NCI-H1436 treated with DMSO at 0.1 percent for 48 hours (cell line): ENCODE data around the gene KRTAP15-1.
A peak's percentile ranks its signal among the peaks of the same experiment; 100 is the strongest.

ENCODE experiments used
- DNase-seq: peaks from one replicate; lab custom pipeline; 2025; lab: John Stamatoyannopoulos, UW

The KRTAP15-1 gene, protein sequence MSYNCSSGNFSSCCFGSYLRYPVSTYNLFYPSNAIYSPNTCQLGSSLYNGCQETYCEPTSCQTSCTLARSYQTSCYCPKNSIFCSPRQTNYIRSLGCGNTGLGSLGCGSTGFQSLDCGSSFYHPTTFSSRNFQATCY

DNA sequence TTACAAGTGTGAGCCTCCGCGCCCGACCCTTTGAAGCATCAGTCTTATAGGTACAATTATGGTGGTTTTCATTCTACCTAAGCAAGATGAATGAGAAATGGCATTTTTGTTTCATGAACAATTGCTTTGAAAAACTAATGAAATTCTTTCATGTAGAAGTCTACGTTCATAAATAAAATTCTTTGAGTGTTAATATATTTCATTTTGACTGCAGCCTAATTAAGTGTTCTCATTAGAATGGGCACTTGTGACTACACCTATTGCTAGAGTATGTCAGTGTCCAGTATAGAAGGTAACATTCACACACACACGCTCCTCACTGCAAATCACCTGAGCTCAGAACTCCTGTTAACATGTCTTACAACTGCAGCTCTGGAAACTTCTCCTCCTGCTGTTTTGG is at the start of gene KRTAP15-1:
Gene KRTAP15-1, plus strand, starts transcription at position 301 of the 400 bp plus-strand sequence. Its CDS starts 53 bp downstream, at position 354.
- DNase-seq = no peak

DNA sequence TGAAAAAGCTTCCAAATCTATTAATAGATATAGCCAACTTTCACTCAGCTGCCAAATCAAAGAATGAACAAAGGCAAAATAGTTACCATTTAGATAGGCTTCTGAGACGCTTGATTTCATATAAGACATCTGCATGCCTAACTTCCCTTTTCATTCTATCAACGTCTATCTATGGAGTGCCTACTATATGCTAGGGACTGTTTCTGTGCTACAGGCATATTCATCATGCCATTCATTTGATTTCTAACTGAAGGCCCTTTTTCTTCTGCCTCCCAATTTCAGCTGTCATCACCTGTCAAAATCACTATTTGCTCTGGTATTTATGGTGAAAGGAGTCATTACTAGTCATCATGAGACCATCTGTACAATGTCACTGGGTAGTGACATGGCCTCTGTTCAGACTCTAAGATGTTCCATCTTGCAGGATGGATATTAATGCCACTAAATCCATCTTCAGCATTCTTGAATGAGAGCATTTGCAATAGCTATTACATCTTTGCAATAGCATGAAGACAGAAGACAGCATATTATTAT is 48.5 kb upstream of the KRTAP15-1 start:
- no peak for DNase-seq

DNA sequence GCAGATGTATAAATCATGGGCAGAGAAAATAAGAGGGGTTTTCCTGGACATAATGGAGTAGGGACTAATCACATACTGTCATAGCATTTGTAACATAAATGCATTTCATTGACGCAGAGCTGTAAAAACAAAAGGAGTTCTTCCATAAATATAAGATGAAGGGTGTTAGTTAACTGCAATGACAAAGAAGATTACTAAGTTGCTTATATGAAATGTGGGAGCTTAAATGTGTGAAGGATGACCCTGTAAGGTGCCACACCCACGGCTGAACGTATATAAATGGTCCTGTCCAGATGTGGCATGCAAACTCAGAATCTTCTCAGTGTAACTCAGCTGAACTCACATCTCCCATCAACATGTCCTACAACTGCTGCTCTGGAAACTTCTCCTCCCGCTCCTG is 44.3 kb upstream of the KRTAP15-1 start, which contains the start of gene KRTAP13-1:
Gene KRTAP13-1, plus strand, starts transcription at position 301 of the 400 bp plus-strand sequence. Its CDS starts 56 bp downstream, at position 357.
- no peak for DNase-seq

DNA sequence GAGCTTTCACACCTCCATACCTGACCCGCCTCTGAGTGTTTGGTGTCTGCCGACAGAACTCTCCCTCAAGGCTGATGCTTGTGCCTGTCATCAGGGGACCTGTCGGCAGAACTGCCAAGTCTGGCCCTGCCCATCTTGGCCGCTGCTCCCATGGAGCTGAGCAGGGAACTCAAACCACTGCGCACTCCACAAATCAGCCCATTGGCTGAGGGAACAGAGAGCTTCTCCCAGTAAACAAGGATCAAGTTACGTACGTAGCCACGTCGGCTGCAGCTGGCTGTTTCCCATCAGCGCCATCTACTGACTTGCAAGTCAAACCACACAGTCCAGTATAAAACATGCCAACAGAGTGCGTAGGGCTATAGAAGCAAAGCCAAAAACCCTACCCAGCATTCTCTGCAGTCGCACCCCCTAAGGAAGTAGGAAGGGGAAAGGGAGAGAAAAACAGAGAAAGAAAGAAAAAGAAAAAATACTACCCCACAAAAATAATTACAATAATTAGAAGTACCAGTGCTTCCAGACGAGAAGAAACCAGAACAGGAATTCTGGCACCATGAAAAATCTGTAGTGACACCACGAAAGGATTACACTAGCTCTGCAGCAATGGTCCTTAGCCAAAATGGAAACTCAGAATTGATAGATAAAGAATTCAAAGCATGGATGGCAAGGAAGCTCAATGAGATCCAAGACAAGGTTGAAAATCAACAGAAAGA is 31.1 kb upstream of the KRTAP15-1 start:
- peak; percentile 6 for DNase-seq

DNA sequence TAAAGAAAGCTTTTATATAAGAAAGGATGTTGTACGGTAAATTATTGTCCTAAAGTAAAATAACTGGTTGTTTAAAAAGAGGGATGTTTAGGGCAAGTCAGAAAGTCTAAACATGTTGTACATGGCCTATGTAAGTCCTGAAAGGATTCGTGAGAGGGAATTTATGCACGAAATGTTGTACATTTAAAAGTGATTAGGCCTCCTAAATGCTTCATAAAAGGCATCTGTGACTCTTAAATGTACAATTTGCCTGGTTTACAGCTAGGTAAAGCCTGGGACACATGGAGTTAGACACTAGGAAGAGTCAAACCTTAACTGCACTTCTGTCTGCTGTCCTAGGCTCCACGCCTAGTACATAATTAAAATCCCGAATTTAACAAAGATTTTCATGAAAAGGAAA is 24.1 kb upstream of the KRTAP15-1 start:
- no peak for DNase-seq

DNA sequence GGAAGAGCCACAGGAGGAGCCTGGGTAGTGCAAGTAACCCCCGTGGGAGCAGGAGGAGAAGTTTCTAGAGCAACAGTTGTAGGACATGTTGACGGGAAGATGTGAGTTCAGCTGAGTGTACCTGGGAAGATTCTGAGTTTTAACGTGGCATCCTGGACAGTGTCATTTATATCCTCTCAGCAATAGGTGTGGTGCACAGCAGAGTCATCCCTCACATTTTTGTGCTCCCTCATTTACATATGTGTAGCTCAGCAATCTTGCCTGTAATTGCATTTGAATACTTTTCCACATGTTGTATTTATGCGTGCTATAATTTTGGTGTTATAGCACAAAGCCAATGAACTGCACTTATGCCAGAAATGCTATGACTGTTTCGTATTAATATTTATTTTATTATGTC is 14.2 kb upstream of the KRTAP15-1 start, which contains the start of gene KRTAP13-3:
Gene KRTAP13-3, minus strand, starts transcription at position 101 of the 400 bp plus-strand sequence. Its CDS starts 14 bp downstream, at position 87.
- no peak for DNase-seq

DNA sequence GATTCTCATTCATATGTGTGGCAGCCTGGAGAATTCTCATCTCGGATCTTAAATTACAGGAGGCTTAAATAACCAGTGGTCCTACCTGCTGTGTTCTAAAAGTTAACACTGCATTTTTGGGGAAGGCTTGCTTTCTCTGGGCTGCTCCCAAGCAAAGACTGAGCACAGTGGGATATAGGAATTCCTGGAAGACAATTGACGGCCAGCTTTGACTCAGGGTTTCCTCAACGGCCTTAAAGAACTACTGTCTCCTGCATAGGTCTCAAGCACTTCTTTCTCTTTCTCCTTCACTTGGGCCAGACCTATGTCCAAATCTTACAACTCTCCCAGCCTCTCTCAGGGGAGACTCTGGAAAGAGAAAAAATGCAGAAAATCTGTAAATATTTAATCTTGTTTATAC is 13.3 kb upstream of the KRTAP15-1 start:
- no peak for DNase-seq

DNA sequence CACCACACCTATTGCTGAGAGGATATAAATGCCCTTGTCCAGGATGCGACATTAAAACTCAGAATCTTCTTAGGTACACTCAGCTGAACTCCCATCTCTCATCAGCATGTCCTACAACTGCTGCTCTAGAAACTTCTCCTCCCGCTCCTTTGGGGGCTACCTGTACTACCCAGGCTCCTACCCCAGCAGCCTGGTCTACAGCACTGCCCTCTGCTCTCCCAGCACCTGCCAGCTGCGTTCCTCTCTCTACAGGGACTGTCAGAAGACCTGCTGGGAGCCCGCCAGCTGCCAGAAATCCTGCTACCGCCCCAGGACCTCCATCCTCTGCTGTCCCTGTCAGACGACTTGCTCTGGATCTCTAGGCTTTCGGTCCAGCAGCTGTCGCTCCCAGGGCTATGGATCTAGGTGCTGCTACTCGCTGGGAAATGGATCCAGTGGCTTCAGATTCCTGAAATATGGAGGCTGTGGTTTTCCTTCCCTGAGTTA is 9.9 kb upstream of the KRTAP15-1 start, which contains the start of gene KRTAP13-4:
Gene KRTAP13-4, plus strand, starts transcription at position 51 of the 486 bp plus-strand sequence. Its CDS starts 56 bp downstream, at position 107.
- no peak for DNase-seq

DNA sequence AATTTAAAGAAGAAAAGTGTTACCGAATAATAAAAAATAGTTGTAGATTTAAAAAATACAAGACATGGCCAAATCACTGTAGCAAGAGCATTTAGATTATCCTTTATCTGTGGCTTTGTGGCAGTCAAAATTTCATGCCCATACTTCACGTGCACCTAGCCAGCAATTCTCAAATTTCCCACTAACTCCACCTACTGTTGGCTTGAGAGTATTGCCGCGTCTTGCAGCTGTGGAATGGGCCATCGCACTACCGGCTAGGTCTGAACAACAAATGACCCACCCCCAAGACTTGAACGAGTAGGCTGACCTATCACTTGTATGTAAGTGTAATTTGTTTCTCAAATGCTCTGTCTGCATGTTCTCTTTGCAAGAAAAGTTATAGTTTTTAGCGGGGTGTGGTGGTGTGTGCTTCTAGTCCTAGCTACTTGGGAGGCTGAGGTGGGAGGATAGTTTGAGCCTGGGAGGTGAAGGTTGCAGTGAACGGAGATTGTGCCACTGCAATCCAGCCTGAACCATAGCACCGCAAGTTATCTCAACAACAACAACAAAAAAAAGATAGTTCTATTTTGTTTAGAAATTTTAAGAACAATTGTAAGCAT is 5.9 kb upstream of the KRTAP15-1 start:
- DNase-seq = no peak

DNA sequence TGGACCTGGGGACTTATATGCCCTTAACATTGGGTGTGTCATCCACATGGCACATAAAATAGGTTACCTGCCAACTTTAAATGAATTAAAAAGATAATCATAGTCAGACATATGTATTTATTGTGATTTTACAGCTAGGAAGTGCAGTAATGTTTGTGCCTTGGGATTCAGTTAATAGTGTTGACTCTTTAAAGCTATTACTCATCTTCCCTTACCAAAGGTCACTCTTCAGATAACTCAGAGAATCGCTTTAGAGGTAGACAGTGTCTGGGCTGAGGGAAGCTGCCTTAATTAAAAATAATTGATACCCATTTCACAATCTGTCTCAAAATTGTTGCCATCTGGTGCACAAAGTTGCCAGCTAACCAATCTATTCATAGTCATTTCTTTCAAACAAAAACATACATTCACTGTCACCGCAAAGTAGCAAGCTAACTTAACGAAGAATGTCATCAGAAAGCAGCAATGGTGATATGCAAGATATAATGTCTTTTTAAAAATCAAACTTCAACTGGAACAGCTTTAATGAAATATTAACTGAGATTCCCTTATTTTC is 3.0 kb upstream of the KRTAP15-1 start:
- DNase-seq = no peak

DNA sequence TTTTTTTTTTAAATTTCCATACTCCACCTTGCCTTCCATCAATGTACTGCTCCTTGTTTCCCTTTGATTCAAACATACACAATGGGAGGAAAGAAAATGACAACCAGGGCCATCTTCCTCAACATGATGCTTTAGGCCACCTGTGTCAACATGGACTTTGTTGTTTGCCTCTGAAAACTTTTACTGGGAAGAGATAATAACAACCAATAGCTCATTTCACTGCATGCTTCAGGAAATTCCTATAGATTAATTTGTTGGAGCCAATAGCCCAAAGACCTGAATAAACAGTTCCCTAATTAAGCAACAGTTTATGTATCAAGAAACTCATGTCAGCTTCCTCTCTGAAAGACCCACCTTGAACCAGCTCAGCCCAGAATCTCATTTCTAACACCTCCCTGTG is 3.2 kb downstream of the KRTAP15-1 start:
- no peak for DNase-seq

DNA sequence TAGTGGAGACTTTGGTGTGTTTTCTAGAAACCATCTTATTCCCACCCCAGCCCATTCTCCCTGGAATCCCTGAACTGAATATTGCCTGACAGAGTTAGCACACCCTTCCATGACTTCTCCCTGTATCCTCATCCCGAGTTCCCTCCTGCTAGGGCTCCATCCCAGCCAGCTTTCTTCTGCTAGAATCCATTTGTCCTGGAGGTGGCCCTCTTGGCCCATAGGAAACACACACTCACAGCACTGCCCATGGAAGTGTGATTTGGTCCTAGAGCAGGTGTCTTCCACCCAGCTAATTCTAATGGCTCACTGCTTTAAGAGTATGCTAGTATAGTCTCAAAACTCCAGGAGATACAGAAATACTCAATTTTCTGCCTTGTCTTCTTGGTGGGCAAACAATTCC is 4.1 kb downstream of the KRTAP15-1 start:
- DNase-seq = no peak

DNA sequence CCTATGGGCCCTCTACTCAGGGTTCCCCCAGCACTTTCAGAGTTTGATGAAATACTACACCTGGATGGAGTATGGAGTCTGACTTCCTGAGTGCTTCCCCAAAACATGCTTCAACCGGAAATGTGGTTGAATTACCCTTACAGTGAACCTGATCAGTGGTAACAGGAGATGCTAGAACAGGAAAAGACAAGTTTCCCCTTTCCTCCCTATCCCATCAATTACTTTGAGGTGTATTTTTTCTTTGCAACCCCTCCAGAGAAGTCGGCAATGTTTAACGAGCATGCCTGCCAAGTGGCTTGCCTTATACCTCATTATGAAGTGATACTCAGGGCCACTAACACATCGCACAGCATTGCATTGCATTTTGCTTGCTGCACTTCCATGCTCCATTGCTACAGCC is 7.0 kb downstream of the KRTAP15-1 start:
- no peak for DNase-seq

DNA sequence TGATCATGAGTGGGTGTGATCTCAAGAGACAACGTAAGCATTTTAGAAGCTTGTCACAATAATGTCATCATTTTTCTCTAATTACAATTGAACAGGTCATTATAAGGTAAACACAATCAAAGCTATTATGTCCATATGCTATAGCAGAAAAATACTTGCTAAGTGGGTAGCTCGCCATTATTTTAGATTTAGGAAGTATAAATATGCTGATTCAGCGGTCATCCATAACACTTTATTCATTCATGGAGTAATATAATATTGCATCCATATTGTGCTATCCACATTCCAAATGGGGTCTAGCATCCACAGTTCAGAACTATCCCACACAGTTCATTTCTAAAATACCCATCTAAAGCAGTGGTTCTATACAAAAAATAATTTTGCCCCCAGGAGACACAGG is 8.4 kb downstream of the KRTAP15-1 start:
- no peak for DNase-seq

DNA sequence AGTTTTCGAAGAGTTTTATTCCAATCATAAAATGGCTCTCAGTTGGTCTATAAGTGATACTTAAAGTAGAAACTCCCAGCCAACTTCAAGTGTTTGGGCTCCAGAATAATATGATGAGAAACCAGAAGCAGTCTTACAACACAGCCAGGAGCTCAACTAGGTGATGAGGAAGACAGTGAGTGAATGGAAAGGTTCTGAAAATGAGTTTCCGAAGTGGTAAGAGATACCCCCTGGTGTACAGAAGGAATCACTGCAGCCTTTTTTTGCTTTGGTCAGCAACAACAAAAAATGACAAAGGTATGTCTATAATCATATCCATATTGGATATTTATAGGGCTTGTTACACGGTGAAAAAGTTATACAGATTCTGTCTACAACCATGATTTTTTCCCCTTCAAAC is 23.6 kb downstream of the KRTAP15-1 start:
- DNase-seq = no peak

DNA sequence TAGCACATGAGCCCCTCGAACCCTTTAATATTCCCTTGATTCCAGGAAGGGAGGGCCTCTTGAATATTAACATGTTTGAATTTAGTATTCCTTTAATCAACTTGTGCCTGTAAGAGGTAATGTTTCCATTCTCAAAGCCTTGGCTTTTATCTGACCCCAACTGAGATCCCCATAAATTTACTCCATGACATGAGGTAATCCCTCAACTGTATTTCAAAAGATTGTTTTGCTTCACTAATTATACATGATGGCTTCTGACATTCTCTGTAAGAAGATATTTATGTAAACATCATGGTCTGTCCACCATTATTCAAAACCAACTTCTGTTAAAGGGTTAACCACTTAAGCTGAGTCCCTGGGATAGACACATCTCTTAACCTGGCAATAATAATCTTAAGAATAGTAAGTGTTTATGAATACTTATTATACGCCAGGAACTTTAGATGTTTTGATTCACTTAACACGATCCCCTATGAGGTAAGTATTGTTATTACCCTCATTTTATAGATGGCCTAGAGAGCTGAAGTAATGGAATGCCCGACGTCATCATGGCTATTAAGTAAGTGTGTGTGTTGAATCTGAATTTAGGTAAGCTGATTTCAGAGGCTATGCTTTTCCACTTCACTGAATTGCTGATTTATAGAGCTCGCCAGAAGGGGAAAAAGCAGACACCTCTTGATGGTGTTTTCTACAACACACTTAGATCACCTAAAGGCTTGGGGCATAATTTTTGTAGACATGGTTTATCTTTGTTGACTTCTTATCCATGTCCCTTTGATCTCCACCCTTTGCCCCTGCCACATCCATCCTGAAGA is 29.0 kb downstream of the KRTAP15-1 start:
- no peak for DNase-seq

DNA sequence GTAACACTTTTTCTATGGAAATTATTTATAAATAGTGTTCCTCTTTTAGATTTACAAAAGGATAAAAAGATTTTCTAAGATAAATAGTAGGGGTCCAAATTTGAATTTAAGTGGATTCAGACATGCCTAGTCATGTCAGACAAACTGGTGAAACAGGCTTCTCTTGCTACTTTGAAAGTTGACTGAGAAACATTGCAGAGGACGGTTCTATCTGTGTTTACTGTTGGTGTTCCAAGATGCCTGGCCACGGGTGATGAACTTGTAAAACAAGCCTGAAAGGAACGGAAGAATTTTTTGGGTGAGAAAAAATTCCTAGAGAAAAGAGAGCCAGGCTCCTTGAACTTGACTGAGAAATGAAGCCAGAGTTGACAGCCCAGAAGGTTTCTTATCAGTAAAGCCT is 37.9 kb downstream of the KRTAP15-1 start:
- no peak for DNase-seq

DNA sequence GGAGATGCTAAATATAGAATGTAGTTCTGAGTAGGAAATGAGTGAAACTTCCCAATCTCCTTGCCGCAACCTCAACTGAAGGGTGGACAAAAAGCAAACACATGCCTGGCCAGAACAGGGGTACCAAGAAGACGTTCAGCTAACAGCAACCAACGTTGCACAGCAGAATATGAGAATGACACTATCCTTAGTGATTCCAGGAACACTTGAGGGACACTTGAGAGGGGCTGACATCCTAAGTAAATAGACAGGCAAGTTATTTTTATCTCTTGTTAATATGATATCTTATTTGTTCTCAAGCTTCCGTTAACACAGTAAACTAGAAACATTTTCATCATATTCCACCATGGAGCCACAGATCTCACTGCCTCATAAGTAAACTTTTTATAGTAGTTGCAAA is 39.2 kb downstream of the KRTAP15-1 start:
- no peak for DNase-seq

DNA sequence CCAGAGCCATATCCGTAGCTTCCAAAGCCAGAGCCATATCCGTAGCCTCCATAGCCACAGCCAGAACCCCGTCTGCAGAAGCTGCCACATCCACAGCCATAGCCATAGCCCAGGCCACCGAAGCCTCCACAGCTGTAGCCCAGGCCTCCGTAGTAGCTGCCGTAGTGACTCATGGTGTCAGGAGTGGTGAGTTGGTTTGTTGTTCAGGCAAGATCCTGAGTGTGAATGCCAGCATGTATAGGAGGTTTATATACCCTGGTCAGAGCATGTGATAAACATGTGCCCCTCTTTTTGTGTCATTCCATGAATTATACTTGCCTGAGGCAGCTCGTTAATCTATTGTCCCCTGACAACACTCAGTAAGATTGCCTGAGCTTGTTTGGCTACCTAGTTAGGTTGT is 40.1 kb downstream of the KRTAP15-1 start, which contains the start of gene KRTAP19-1:
Gene KRTAP19-1, minus strand, starts transcription at position 223 of the 400 bp plus-strand sequence. Its CDS starts 50 bp downstream, at position 173.
- DNase-seq = no peak

DNA sequence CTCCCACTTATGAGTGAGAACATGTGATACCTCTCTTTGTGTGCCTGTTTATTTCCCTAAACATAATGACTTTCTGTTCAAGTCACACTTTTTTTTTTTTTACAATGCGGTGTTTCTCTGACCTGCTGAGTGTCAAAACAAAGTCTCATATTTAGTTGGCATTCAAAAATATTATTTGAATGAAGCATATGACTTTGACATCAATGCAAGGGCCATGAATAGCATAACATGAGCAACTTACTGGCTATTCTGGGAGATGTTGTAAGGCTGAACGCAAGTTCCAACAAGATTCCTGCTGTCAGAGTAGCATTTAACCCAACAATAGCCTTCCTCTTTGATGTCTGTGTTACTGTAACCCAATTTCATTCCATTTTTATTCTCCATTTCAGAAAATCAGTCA is 42.1 kb downstream of the KRTAP15-1 start:
- no peak for DNase-seq

DNA sequence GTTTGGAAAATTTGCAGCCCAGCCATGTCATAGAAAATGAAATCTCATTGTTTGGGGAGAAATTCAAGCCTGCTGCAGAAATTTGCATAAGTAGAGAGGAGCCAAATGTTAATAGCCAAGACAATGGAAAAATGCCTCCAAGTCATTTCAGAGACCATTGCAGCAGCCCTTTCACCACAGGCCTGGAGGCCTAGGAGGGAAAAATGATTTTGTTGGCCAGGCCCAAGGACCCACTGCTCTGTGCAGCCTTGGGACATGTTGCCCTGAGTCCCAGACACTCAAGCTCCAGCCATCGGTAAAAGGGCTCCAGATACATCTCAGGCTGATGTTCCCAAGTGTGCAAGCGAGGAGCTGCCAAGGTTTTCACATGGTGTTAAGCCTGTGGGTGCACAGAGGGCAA is 46.1 kb downstream of the KRTAP15-1 start:
- DNase-seq = no peak
